Measurements from ENCODE around the gene FAM83G.

FAM83G gene

DNA sequence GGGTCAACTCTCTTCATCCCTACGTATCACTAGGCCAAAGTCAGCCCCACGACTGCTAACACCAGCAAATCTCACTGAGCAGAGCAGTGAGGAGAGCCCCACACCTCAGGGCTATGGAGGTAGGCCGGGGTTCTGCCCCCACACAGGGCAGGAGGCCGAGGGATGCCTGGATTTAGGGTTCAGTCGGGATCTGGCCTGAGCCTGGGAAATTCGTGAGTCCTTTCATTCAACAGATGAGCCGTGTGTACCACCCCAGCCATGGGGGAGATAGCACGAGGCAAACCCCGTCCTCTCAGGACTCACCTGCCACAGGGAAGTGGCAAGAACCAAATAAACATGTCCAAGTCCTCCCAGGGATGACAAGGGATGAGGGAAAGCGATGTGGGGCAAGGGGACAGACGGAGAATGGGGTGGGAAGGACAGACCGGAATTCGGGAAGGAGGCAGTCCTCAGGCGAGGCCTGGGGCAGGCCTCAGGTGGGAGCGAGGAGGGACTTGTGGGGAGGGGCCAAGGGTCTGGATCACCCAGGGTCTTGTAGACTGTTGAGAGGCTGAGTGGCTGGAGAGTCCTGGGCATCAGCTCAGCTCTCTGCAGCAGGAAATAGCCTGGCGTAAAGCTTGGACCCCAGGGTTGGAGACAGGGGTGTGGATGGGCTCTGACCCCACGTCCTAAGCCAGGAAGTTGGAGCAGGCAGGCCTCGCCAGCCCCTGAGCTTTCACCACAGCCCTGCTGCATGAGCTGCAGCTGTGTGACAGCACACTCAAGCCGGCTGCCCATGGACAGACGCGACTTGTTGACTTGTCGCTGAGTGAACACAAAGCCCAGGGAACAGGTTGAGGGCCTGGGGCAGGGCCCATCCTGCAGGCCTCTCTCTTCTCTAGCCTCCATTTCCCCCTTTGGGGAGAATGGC lies 7.9 kb upstream of the FAM83G start:
- TF ChIP-seq CTCF (IDR thresholded peaks at IDR 0.05; ENCODE audit: low read depth, low read length, missing control alignments) = no peak
- H3K4me3 ChIP-seq (replicated peaks; ENCODE audit: low read depth, low read length) = no peak overlapping the region
- no peak for DNase-seq (ENCODE audit: extremely low read depth, low read depth)

GRCh38 chr17:19011581-19011980 lies 7.0 kb upstream of the FAM83G start:
- H3K4me3 ChIP-seq (replicated peaks; ENCODE audit: low read depth, low read length) = no peak overlapping the region
- no peak for DNase-seq (ENCODE audit: extremely low read depth, low read depth)
- TF ChIP-seq CTCF (IDR thresholded peaks at IDR 0.05; ENCODE audit: low read depth, low read length, missing control alignments) = no peak

- no peak overlapping the region for H3K4me3 ChIP-seq (replicated peaks; ENCODE audit: low read depth, low read length)
- TF ChIP-seq CTCF (IDR thresholded peaks at IDR 0.05; ENCODE audit: low read depth, low read length, missing control alignments) = no peak
- DNase-seq (ENCODE audit: extremely low read depth, low read depth) = no peak
Observed at GRCh38 chr17:19010729-19011505, 6.4 kb upstream of the FAM83G start.

DNA sequence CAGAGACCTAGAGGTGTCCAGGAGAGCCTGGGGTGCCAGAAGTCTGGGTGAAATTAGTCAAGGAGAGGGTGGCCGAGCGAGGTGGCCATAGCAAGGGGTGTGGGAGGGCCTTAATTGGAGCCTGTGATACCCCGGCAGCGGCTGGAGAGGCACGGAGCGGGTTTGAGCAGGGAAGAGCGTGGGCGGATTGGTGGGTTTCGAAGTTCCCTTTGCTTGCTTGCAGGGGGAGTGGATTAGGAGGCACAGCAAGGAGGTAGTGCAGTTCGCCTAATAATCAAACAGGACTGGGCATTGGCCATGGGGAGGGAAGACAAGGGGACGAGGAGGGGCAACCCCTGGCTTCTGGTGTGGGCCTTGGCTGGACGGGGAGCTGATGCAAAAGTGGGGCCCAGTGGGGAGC lies 5.4 kb upstream of the FAM83G start:
- H3K4me3 ChIP-seq (replicated peaks; ENCODE audit: low read depth, low read length) = no peak overlapping the region
- no peak for DNase-seq (ENCODE audit: extremely low read depth, low read depth)
- no peak for TF ChIP-seq CTCF (IDR thresholded peaks at IDR 0.05; ENCODE audit: low read depth, low read length, missing control alignments)

DNA sequence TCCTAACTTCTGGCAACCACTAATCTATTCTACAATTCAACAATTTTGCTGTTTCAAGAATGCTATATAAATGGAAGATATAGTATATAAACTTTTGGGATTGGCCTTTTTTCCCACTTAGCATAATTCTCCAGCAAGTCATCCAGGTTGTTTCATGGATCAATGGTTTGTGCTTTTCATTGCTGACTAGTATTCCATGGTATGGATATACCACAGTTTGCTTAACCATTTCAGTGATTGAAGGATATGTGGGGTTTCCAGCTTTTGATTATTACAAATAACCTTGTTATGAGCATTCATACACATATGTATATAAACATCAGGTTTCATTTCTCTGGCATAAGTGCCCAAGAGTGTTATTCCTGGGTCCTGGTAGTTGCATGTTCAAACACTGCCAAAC lies 2.1 kb upstream of the FAM83G start:
- TF ChIP-seq CTCF (IDR thresholded peaks at IDR 0.05; ENCODE audit: low read depth, low read length, missing control alignments) = no peak
- DNase-seq (ENCODE audit: extremely low read depth, low read depth) = no peak
- H3K4me3 ChIP-seq (replicated peaks; ENCODE audit: low read depth, low read length) = no peak overlapping the region

DNA sequence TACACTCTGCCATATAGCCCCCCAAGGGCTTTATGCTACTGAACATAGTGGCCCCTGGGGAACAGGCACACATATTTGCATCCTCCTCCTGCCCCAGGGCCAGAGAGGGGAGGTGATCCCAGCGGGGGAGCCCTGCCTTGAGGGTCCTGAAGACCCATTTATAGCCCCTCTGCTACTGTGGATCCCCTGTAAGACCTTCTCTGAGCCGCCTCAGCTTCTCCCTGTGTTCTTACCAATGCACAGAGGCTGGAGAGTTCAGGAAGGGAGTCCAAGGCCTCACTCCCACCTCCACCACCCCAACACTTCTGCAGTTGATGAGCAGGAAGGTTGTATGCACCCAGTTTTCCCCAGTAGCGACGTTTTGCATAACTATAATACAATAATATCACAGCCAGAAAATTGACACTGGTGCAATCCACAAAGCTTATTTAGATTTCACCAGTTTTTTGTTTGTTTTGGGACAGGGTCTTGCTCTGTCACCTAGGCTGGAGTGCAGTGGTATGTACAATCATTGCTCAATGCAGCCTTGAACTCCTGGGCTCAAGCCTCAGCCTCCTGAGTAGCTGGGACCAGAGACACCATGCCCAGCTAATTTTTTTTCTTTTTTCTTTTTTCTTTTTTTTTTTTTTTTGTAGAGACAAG lies 1.3 kb upstream of the FAM83G start:
- TF ChIP-seq CTCF (IDR thresholded peaks at IDR 0.05; ENCODE audit: low read depth, low read length, missing control alignments) = no peak
- H3K4me3 ChIP-seq (replicated peaks; ENCODE audit: low read depth, low read length) = no peak overlapping the region
- DNase-seq (ENCODE audit: extremely low read depth, low read depth) = no peak
